ENCODE data around the gene NEAT1. TPM values are rescaled to one million over a fixed set of nuclear protein-coding genes. Genes with fewer than 3 reads are reported as not detected.

The NEAT1 gene
- total RNA-seq, 1 experiment from 2014 or later = 37.8 TPM

DNA sequence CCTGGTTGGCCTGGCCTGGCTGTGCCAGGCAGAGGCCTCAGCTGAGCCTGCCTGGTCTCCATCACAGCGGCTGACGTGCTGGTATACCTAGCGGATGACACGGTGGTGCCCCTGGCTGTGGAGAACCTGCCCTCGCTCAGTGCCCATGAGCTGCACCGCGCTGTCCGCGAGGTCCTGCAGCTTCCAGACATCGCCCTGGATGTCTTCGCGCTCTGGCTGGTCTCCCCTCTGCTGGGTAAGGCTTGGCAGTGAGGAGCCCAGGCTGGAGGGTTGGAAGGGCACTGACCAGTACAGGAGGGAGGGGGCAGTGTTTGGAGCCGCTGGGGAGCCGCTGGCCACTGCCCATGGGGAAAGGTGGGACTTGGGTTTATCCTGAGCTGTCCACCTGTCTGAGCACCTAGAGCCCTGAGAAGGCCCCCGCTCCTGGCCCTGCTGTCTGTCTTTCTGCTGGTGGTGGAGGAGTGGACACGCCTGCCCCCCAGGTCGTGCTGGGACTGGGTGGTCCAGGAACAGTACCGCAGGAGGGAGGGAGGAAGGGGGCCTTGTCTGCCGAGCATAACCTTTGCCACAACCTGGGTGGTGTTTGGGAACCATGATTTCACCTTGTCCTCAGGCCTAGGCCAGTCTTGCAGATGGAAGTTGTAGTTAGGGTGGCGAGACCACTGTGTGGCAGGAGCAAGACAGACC, 33.2 kb upstream of the NEAT1 start:
- DNase-seq (ENCODE audit: low read depth) = no peak

DNA sequence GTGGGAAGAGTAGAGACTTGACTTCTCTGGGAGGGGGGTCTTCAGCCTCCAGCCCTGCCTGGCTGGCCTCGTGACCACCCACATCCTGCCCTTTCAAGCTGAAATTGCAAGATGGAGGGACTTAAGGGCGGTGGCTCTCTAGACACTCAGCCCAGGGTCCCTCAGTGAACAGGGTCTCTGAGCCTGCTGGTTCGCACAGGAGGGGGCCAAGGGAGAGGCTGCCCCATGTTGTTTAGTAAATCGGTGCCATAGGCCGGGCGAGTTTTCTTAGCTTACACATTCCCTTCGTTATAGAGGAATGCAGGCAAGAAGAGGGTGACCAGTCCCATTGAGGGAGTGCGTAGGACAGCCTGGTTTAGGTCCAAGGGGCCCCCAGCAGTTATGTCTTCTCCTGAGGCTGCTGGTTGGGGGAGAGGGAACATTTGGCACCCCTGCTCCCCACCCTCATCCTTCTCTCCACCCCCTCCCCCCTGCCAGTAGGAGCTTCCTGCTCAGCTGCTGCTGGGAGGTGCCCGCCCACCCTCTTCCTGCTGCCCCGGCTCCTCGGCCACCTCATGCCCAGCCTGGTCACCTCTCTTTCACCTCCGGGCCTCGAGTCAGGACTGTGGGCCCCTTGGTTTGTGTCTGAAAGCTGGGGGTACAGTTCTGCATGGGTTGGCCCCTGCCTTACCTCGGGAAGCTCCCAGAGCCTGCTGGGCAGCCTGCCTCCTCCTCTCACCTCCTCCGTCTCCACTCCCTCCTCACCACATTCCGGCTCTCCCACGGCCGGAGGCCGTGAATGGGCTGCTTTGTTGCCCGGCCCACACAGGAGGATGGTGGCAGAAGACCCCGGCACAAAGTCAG, 32.3 kb upstream of the NEAT1 start:
- DNase-seq (ENCODE audit: low read depth) = peak; percentile 44

DNA sequence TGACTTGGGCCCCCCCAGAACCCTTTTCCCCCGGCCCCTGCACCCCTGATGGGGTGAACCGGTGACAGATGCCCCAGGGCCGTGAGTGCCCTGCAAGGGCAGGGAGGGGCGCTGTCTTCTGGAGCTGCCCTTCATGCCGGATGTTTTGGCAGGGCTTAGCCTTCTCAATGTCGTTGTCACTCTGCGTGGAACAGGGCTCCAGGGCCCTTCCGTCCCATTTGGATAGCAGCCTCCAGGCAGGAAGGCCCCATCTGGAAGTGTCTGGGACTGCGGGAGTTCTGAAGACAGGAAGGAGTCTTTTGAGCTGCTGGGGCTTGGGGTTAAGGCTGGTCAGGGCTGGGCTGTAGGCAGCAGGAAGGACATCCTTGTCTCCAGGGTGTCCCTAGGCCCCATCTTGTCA, 31.6 kb upstream of the NEAT1 start:
- peak; percentile 53 for DNase-seq (ENCODE audit: low read depth)

DNA sequence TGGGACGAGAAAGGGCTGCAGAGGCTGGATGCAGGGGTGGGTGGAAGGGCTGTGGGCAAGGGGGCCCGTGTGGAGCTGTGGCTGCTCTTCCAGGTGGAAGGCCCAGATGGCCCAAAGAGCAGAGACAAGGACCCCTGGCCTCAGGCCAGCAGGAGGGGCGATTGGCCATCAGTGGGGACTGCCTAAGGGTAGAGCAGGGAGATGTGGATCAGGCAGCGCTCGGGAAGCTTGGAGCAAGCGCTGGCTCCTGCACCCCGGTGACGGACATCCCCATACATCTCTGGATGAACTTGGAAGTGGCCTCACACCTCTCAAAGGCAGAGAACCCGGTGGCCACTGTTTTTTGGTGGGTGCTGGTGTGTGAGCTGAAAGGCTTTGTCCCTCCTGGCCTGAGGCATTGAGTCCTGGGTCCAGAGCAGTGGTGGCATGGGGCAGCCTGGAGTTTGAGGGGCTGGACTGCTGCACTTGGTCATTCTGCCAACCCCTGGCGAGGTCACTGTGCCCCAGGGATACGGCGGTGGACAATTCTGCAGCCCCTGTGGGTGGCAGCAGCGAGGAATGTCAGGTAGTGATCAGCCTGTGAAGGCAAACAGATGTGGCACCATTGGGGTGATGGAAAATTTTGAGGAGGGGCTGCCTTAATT, 30.3 kb upstream of the NEAT1 start:
- no peak for DNase-seq (ENCODE audit: low read depth)

DNA sequence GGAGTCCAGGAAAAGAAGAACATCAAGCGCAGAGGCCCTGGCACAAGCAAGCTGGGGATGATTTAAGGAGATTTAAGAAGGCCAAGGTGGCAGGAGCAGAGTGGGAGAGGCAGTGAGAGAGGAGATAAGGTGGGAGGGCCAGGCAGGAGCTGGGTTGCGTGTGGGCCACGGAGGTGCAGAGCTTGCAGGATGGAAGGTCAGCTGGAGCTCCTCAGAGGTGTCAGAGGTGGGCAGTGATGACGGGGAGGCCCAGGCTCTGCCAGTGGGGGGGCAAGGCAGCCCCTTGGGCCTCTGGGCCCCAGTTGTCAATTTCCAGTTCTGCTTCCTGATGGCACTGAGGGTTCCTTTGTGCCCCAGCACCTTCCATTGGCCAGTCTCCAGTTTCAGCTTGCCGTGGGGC, 29.7 kb upstream of the NEAT1 start:
- no peak for DNase-seq (ENCODE audit: low read depth)

DNA sequence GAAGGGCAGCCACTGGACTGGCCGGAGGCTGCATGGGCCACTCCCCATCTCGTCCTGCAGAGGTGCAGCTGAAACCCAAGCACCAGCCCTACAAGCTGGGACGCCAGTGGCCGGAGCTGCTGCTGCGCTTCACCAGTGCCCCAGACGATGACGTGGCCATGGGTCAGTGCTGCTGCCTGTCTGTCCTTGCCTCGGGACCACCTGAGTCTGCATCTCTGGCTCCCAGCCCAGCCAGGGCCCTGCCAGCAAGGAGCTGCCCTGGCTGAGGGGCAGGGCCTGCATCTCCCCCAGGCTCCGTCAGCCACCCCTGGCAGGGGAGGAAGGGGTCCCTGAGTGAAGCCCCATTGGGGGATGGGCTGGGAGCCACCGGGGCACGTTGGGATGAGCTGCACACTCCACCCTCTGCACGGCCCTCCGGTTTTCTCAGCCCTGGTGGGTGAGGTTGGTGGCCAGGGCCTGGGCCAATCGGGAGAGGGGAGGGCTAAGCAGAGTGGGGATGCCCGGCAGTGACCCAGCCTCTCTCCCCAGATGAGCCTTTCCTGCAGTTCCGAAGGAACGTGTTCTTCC, 29.0 kb upstream of the NEAT1 start:
- DNase-seq (ENCODE audit: low read depth) = no peak

DNA sequence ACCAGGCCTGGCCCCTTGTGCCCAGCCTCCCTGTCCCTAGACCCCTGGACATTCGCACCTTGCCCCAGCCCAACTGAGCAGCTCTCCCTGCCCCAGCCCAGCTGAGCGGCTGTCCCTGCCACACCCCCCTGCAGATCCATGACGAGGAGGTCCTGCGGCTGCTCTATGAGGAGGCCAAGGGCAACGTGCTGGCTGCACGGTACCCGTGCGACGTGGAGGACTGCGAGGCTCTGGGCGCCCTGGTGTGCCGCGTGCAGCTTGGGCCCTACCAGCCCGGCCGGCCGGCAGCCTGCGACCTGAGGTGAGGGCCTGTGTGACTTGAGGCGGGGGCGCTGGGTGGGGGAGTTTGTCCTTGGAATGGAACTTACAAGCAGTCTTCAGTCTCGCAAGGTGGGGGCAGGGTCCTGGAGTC, 28.5 kb upstream of the NEAT1 start:
- no peak for DNase-seq (ENCODE audit: low read depth)

DNA sequence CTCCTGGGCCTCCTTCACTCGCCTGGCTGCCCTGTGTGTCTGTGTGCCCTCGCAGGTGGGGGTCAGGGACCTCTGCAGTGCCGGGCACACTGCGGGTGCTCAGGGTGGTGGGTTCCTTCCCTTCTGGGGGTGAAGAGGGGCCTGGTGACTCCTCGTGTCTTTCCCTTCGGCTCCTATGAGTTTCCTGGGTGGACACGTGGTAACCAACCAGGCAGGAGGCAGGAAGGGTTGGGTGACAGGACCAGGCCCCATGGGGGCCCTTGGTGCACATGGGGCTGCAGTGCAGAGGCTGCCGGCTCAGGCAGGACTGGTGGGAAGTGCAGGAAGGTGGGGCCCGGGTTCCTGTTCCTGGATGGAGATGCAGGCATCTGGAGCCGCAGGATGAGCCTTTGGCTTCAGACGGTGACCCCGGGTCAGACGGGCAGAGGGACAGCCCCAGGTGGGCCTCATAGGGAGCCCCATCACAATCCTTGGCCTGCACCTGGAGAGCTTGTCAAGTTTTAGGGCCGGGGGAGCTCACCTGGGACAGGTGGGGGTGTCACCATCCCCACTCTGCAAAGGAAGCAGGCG, 26.6 kb upstream of the NEAT1 start:
- DNase-seq (ENCODE audit: low read depth) = no peak

DNA sequence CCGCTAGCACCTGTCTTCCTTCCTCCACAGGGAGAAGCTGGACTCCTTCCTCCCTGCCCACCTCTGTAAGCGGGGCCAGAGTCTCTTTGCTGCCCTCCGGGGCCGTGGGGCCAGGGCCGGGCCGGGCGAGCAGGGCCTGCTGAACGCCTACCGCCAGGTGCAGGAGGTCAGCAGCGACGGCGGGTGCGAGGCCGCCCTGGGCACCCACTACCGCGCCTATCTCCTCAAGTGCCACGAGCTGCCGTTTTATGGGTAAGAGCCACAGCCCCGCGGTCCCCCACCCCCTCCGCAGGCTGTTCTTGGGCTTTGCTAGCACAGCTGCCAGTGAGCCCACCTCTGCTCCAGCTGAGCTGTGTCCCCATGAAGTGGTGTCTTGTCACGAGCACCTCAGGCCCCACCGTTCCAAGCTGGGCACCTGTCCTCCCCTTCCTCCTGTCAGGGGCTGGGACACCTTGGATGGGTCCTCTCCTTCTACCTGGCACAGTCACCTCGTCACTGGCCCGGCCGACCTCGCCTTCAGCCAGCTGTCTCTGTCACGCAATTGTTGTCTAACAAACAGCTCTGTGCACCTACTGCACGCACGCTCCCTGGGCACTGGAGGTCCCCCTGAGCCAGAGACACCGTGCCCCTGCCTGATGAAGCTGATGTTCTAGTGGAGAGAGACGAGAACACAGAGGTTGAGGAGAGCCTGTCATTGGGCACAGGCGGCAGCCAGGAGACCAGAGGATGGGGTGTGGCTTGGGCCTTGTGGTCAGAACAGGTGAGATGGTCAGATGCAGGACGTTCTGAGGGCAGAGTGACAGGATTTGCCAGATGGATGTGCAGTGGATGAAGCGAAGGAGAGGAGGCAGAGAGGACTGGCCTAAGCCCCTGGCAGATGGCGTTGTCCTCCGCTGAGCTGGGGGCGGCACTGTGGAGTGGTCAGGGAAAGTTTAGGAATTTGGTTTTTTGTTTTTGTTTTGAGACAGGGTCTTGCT, 25.5 kb upstream of the NEAT1 start:
- no peak for DNase-seq (ENCODE audit: low read depth)

DNA sequence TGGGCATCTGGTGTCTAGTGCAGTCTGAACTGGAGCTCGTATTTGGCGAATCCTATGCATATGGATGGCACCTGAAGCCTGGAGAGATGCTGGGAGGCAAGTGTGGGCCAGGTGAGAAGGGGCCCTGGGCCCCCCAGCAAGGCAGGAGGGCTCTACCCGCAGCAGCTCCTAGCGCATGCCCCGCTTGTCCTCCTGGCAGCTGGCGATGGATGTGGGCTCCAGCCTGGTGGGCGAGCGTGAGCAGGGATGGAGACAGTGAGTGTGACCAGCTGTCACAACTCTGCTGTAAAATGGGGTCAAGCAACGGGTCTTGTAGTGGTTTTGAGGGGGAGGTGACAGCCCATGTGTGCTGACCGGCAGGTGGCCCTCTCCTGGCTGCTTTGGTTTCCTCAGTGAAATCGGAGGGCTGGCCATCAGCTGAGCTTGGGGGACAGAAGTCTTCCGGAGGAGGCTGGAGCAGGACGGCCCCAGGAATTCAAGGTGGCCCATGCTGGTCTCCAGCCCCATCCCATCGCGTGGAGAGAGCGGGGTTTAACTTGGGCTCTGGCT, 24.2 kb upstream of the NEAT1 start:
- DNase-seq (ENCODE audit: low read depth) = no peak

DNA sequence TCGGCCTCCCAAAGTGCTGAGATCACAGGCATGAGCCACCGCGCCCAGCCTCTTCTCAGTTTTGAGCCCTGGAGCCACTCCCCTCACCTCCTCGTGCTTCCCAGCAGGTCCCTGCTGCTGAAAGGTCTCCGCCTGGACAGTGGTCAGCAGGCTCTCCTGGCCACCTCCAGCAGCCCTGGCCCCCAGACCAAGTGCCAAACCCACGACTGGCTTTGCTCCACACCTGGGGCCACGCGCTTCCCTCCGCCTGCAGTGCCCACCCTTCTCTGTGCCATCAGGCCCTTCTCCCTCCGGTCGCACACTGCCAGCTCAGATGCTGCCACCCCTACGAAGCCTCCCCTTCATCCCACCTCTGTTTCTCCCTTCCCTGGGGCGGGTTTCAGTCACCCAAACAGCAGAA, 23.3 kb upstream of the NEAT1 start:
- DNase-seq (ENCODE audit: low read depth) = no peak

DNA sequence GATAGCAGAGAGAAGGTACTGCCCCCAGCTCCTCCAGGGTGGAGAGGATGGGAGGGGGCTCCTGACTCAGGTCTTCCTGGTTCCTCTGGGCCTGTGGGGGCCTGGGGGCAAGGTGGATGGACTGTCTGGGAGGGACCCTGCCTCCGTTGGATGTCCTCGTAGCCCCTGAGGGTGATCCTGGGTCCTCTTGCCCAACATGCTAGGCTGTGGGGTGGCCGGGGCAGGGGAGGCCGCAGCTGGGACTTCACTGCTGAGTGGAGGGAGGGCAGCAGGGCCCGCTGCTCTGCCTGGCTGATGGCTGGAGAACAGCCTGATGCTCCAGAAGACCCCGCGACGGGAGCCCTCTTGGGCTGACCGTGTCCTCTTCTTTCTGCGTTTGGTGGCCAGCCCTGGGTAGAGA, 22.8 kb upstream of the NEAT1 start:
- DNase-seq (ENCODE audit: low read depth) = no peak

DNA sequence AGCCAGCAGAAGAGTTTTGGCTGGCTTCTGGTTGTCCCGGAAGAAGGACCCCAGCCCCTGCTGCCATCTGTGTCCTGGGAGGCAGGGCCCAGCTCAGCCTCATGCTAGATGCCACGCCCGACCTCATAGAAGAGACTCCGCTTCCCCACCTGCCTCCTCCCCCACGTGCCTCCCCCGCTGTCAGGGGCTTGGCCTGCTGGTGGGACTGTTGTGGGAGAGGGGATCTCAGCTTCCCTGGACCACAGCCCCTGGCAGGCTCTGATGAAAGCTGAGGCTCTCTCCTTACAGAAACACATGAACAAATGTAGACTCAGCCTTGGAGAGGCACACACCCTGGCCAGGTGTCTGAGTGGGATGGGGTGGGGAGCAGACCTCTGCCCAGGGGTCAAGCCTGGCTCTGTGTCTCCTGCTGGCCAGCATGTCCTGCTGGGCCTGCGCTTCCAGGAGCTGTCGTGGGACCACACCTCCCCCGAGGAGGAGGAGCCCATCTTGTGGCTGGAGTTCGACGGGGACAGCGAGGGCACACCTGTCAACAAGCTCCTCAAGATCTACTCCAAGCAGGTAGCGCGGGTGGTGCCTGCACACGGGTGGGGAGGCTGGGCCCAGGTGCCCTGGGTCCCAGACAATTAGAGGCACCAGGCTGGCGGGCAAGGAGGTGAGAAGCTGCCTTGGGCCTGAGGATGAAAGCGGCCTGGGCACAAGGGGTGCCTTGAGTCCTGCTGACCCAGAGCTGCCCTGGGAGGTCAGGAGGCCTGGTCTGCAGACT, 22.1 kb upstream of the NEAT1 start:
- DNase-seq (ENCODE audit: low read depth) = no peak

DNA sequence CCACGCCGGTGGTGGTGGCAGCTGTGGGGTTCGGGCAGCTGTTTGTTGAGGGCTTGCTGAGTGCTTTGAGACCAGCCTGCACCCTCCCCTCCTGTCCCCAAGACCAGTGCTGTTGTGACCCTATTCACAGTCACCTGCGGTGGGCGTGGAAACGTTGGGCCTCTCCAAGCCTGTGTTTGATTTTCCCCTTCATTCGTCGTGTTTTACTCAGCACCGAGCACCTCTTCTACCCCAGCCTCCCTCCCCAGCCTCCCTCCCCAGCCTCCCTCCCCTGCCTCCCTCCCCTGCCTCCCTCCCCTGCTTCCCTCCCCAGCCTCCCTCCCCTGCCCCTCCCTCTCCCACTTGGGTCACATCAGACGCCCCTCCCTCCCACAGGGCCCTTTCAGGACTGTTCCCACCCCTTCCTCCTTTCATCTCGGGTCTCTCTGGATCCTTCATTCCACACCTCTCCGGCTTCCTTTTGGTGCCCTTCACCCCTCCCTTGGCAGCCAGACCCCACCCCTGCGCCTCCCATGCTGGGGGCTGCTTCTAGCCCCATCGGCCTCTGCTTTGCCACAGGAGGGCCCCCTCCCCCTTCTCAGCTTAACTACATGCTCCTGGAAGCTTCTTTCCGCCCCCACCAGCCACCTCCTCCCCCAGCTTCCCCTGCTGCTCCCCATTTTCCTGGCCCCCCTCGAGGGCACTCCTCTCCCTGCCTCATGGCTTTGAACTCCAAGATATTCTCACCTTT, 21.4 kb upstream of the NEAT1 start:
- no peak for DNase-seq (ENCODE audit: low read depth)

DNA sequence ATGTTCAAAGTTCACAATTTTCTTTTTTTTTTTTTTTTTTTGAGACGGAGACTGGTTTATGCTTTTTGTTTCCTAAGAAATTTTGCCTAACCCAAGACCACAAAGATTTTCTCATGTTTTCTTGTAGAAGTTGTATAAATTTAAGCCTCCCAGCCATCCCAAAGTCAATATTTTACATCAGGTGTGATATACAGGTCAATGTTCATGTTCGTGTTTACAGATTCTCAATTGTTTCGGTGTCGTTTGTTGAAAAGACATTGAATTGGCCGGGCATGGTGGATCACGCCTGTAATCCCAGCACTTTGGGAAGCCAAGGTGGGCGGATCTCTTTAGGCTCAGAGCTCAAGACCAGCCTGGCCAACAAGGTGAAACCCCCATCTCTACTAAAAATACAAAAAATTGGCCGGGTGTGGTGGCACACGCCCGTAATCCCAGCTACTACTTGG, 20.8 kb upstream of the NEAT1 start:
- no peak for DNase-seq (ENCODE audit: low read depth)

DNA sequence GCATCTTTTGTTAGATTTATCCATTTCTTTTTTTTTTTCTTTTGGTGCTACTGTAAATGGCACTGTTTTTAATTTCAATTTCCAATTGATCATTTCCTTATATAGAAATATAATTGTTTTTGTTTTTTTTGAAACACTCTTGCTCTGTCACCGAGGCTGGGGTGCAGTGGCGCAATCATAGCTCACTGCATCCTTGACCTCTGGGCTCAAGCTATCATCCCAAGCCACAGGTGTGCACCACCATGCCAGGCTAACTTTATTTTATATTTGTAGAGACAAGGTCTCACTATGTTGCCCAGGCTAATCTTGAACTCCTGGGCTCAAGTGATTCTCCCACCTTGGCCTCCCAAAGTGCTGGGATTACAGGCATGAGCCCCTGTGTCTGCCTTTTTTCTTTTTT, 19.8 kb upstream of the NEAT1 start:
- no peak for DNase-seq (ENCODE audit: low read depth)

DNA sequence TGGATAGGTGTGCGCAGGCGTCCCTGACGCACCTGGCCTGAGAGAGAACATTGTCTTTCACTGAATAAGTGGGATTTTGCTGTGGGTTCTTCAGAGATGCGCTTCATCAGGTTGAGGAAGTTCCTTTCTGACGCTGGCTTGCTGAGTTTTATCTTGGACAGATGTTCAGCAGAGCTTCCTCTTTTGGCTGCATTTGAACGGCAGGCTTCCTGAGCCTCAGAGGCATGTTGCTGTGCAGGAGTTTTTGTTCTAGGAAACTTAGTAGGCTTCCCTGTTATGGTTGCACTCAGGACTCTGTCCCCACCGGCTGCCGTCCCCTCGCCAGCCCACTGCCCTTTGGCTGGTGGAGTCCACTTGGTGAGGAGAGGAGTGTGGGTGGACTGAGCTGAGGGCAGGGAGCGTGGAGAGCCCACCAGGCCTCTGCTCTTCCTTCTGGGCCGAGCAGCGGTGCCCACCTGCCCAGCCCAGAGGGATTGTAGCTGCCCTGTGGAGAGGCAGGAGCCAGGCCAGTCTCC, 18.9 kb upstream of the NEAT1 start:
- DNase-seq (ENCODE audit: low read depth) = no peak

DNA sequence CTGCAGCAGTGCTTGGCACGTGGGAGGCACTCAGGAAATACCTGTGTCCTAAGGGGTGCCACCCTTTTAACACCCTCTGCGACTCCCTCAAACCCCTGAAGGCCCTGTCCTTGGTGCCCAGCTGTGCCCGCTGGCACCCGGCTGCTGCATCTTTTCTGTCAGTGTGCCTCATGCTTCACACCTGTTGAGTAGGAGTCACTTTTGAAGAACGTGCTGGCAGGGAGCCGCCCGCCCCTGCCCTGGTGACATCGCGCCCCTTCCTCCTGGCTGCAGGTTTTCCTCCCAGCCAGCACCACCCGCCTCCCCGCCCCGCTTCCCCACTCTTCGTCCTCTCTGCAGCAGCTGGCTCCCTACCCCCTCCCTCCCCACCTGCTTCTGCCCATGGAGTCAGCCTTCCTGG, 18.4 kb upstream of the NEAT1 start:
- no peak for DNase-seq (ENCODE audit: low read depth)

All from LHCN-M2 (cell line).